ENCODE measurements around the gene HOXB5.
A peak's percentile ranks its signal among the peaks of the same experiment; 100 is the strongest.

HOXB5 gene

GRCh38 chr17:48601539-48602425, 8.2 kb upstream of the HOXB5 start:
- no peak for DNase-seq

GRCh38 chr17:48601207-48601538, 7.6 kb upstream of the HOXB5 start:
- DNase-seq, result no peak

- DNase-seq, result no peak
These were observed 6.9 kb upstream of the HOXB5 start for GRCh38 chr17:48600244-48601098.

GRCh38 chr17:48599354-48599753, 5.8 kb upstream of the HOXB5 start:
- DNase-seq, result no peak

- DNase-seq, result no peak
These were observed 5.2 kb upstream of the HOXB5 start for GRCh38 chr17:48598736-48599135.

GRCh38 chr17:48597778-48598631, 4.4 kb upstream of the HOXB5 start:
- no peak for DNase-seq

GRCh38 chr17:48597528-48597777, 3.9 kb upstream of the HOXB5 start:
- DNase-seq, result no peak

- DNase-seq, result no peak
These were observed 3.4 kb upstream of the HOXB5 start for GRCh38 chr17:48596735-48597527.

GRCh38 chr17:48596000-48596734, 2.6 kb upstream of the HOXB5 start:
- no peak for DNase-seq

- no peak for DNase-seq
These were observed 1.9 kb upstream of the HOXB5 start for GRCh38 chr17:48595278-48595999.

GRCh38 chr17:48594538-48595277, 1.1 kb upstream of the HOXB5 start:
- no peak for DNase-seq

- DNase-seq, result peak; percentile 88
These were observed 410 bp upstream of the HOXB5 start for GRCh38 chr17:48593840-48594537.

- peak; percentile 70 for DNase-seq
These were observed 1.0 kb downstream of the HOXB5 start for GRCh38 chr17:48592577-48592976.

- DNase-seq, result no peak
These were observed 1.5 kb downstream of the HOXB5 start for GRCh38 chr17:48592057-48592514.

GRCh38 chr17:48591255-48592056, 2.1 kb downstream of the HOXB5 start:
- DNase-seq, result no peak

- no peak for DNase-seq
These were observed 2.9 kb downstream of the HOXB5 start for GRCh38 chr17:48590607-48591161.

- no peak for DNase-seq
These were observed 3.6 kb downstream of the HOXB5 start, which contains the start of gene HOXB3 for GRCh38 chr17:48589831-48590606. Gene HOXB3, minus strand, starts transcription at chr17:48590241. Its CDS starts 37,767 bp downstream, at chr17:48552474.

Measured in hematopoietic multipotent progenitor cell treated with erythropoietin and hydrocortisone succinate and interleukin-3 and kit ligand, for 6 days (in vitro differentiated cells).